Measurements from ENCODE around the gene RALGPS1. TPM values are rescaled to one million over a fixed set of nuclear protein-coding genes. Genes with fewer than 3 reads are reported as not detected.

Gene RALGPS1
- total RNA-seq, 4 donors from 2014 or later = 4.6 to 11.9 (median 10.0) TPM

DNA sequence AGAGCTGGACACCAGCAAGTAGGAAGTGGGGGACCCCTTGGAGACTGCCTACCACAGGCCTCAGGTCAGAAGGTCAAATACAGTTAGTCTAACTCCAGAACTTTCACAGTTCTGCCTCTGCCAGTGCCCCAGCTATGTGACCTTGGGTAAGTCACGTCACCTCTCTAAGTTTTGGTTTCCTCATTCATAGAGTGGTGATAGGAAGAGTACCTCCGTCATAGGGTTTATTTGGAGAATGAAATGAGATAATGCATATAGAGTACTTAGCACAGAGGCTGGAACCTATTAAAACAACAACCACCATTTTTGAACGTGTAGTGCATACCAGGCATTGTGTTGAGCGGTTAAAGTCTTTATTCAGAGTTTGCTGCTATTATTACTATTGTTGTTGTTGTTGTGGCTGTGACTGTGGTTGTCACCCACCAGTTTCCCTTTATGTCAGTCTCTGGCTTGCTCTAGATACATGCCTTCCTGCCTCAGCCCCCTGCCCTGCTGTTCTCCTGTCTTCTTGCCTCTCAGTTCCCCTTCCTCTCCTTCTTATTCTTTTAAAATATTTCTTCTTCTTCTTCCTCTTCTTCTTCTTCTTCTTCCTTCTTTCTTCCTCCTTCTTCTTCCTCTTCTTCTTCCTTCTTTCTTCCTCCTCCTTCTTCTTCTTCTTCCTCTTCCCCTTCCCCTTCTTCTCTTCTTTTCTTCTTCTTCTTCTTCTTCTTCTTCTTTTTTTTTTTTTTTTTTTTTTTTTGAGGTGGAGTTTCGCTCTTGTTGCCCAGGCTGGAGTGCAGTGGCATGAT lies 67.8 kb downstream of the RALGPS1 start:
- H3K27ac ChIP-seq (replicated peaks in 1 of 4) = no peak overlapping the region
- DNase-seq (ENCODE audit: extremely low spot score) = no peak
- no peak overlapping the region for H3K4me3 ChIP-seq
- 96% methylated on average over 5 of the region's 5 CpGs for WGBS
- H3K27me3 ChIP-seq = no peaks in the 10 kb centered on the region
- TF ChIP-seq, protein P1, sequence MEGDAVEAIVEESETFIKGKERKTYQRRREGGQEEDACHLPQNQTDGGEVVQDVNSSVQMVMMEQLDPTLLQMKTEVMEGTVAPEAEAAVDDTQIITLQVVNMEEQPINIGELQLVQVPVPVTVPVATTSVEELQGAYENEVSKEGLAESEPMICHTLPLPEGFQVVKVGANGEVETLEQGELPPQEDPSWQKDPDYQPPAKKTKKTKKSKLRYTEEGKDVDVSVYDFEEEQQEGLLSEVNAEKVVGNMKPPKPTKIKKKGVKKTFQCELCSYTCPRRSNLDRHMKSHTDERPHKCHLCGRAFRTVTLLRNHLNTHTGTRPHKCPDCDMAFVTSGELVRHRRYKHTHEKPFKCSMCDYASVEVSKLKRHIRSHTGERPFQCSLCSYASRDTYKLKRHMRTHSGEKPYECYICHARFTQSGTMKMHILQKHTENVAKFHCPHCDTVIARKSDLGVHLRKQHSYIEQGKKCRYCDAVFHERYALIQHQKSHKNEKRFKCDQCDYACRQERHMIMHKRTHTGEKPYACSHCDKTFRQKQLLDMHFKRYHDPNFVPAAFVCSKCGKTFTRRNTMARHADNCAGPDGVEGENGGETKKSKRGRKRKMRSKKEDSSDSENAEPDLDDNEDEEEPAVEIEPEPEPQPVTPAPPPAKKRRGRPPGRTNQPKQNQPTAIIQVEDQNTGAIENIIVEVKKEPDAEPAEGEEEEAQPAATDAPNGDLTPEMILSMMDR (IDR thresholded peaks at IDR 0.05) = no peak
- TF ChIP-seq POLR2A (IDR thresholded peaks at IDR 0.05; ENCODE audit: low read depth) (no peak), EP300 (IDR thresholded peaks at IDR 0.05) (no peak), POLR2AphosphoS5 (IDR thresholded peaks at IDR 0.05) (no peak)
- intact Hi-C loops (cut with DNase I) = no loop called here
- no peaks in the 10 kb centered on the region for H3K9me3 ChIP-seq
- no peaks in the 10 kb centered on the region for H3K36me3 ChIP-seq
- H3K4me1 ChIP-seq = peaks cover 14 to 28% (median 24%) of the 10 kb centered on the region in 4 donors

DNA sequence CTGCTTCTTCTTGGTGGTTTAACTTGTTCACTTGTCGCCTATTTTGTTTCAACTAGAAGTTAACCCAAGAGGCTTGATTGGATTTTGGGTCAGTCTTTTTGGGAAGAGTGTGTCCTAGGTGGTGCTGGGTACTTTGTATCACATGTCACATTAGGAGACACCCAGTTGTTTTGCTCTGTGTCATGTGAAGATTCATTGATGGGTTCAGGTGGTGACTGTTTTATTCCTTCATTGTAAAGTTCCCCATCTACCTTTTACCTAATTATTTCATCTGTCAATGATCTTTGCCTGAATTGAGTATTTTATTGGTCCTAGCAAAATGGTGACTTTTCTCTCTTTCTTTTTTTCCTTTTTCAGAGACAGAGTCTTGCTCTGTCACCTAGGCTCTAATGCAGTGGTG lies 69.2 kb downstream of the RALGPS1 start:
- Histone ChIP-seq H3K36me3 (no peaks in the 10 kb centered on the region), H3K27ac (replicated peaks in 1 of 4) (no peak overlapping the region), H3K27me3 (no peaks in the 10 kb centered on the region), H3K4me1 (peaks cover 14 to 28% (median 24%) of the 10 kb centered on the region in 4 donors), H3K4me3 (no peak overlapping the region), H3K9me3 (no peaks in the 10 kb centered on the region)
- WGBS = 95% methylated on average over 1 of the region's 1 CpG
- intact Hi-C loops (cut with DNase I) = no loop called here
- TF ChIP-seq EP300 (IDR thresholded peaks at IDR 0.05) (no peak), POLR2AphosphoS5 (IDR thresholded peaks at IDR 0.05) (no peak), POLR2A (IDR thresholded peaks at IDR 0.05; ENCODE audit: low read depth) (no peak)
- TF ChIP-seq, protein P1 (IDR thresholded peaks at IDR 0.05) = no peak
- no peak for DNase-seq (ENCODE audit: extremely low spot score)

DNA sequence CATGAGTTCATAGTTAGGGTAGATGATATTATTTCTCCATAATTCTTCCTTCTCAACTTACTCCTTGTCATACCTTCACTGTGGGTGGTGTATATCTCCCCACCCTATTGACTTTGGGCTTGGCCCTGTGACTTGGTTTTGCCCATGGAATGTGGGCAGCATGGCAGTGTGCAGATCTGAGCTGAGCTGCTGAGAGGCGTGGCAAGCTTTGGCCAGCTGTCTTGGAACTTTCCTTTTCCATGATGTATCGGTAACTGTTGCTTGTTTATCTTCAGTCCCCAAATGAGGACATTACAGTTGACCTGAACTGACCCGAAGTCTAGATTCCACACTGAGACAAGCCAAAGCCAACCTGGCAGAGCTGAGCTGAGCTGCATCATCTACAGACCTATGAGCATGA lies 70.4 kb downstream of the RALGPS1 start:
- H3K4me1 ChIP-seq = peaks cover 14 to 32% (median 29%) of the 10 kb centered on the region in 4 donors
- no peaks in the 10 kb centered on the region for H3K27me3 ChIP-seq
- no peaks in the 10 kb centered on the region for H3K9me3 ChIP-seq
- no peak for DNase-seq (ENCODE audit: extremely low spot score)
- no peak overlapping the region for H3K27ac ChIP-seq (replicated peaks in 1 of 4)
- H3K4me3 ChIP-seq = no peak overlapping the region
- 49% methylated on average over 3 of the region's 3 CpGs for WGBS
- intact Hi-C loops (cut with DNase I) = no loop called here
- TF ChIP-seq, protein P1 (IDR thresholded peaks at IDR 0.05) = no peak
- TF ChIP-seq POLR2A (IDR thresholded peaks at IDR 0.05; ENCODE audit: low read depth) (no peak), POLR2AphosphoS5 (IDR thresholded peaks at IDR 0.05) (no peak), EP300 (IDR thresholded peaks at IDR 0.05) (no peak)
- H3K36me3 ChIP-seq = peaks cover 0 to 2% (median under 1%) of the 10 kb centered on the region in 4 donors

GRCh38 chr9:126985870-126986498 lies 71.4 kb downstream of the RALGPS1 start:
- Histone ChIP-seq H3K4me3 (no peak overlapping the region), H3K9me3 (no peaks in the 10 kb centered on the region), H3K36me3 (peaks cover 0 to 5% (median 2%) of the 10 kb centered on the region in 4 donors), H3K27ac (replicated peaks in 1 of 4) (no peak overlapping the region), H3K4me1 (peaks cover 14 to 42% (median 39%) of the 10 kb centered on the region in 4 donors), H3K27me3 (no peaks in the 10 kb centered on the region)
- TF ChIP-seq EP300 (IDR thresholded peaks at IDR 0.05) = no peak
- TF ChIP-seq, protein P1 (IDR thresholded peaks at IDR 0.05) = no peak
- no peak for TF ChIP-seq POLR2A (IDR thresholded peaks at IDR 0.05; ENCODE audit: low read depth)
- peak in 1 of 2 donors; percentile 21 for TF ChIP-seq POLR2AphosphoS5 (IDR thresholded peaks at IDR 0.05)
- no peak for DNase-seq (ENCODE audit: extremely low spot score)
- 82% methylated on average over 7 of the region's 7 CpGs for WGBS
- intact Hi-C loops (cut with DNase I) = no loop called here
